ACHN (cell line): ENCODE data around the gene SLC24A3.

ENCODE experiments used
- DNase-seq: peaks from one replicate; pipeline ENCODE4 v3.0.0-alpha.2; 2015
- in situ Hi-C: cut with HindIII; loops from 2 replicates; pipeline ENCODE4 v1.10.0; 2017; ENCODE audit warnings: low sequenced_read_pairs, low pct_ligation_motif_present, low pct_unique_long_range_greater_than_20kb

SLC24A3 gene

GRCh38 chr20:19291024-19291817 lies 78.8 kb downstream of the SLC24A3 start:
- no peak for DNase-seq
- in situ Hi-C loops: no loop called here

- DNase-seq: no peak
- in situ Hi-C loops: no loop called here
These were observed 79.3 kb downstream of the SLC24A3 start for GRCh38 chr20:19291818-19292132.

GRCh38 chr20:19292254-19292653 lies 79.8 kb downstream of the SLC24A3 start:
- in situ Hi-C loops: no loop called here
- DNase-seq: no peak

- in situ Hi-C loops: no loop called here
- no peak for DNase-seq
These were observed 82.6 kb downstream of the SLC24A3 start for GRCh38 chr20:19295076-19295475.

- in situ Hi-C loops: no loop called here
- no peak for DNase-seq
These were observed 86.2 kb downstream of the SLC24A3 start for GRCh38 chr20:19298652-19299051.

GRCh38 chr20:19300395-19300794 lies 88.0 kb downstream of the SLC24A3 start:
- in situ Hi-C loops: no loop called here
- no peak for DNase-seq

- in situ Hi-C loops: no loop called here
- DNase-seq: no peak
These were observed 88.7 kb downstream of the SLC24A3 start for GRCh38 chr20:19301142-19301541.

- in situ Hi-C loops: no loop called here
- DNase-seq: no peak
These were observed 89.4 kb downstream of the SLC24A3 start for GRCh38 chr20:19301843-19302242.

GRCh38 chr20:19302714-19303113 lies 90.3 kb downstream of the SLC24A3 start:
- in situ Hi-C loops: no loop called here
- no peak for DNase-seq

GRCh38 chr20:19304389-19304788 lies 91.9 kb downstream of the SLC24A3 start:
- DNase-seq: no peak
- in situ Hi-C loops: no loop called here

GRCh38 chr20:19304886-19305415 lies 92.5 kb downstream of the SLC24A3 start:
- no peak for DNase-seq
- in situ Hi-C loops: no loop called here

- no peak for DNase-seq
- in situ Hi-C loops: no loop called here
These were observed 95.7 kb downstream of the SLC24A3 start for GRCh38 chr20:19308146-19308545.

- DNase-seq: no peak
- in situ Hi-C loops: no loop called here
These were observed 98.1 kb downstream of the SLC24A3 start for GRCh38 chr20:19310541-19310940.

GRCh38 chr20:19313342-19314069 lies 101.1 kb downstream of the SLC24A3 start:
- in situ Hi-C loops: no loop called here
- no peak for DNase-seq

GRCh38 chr20:19314621-19315020 lies 102.2 kb downstream of the SLC24A3 start:
- DNase-seq: no peak
- in situ Hi-C loops: no loop called here

GRCh38 chr20:19317237-19318069 lies 105.0 kb downstream of the SLC24A3 start:
- DNase-seq: no peak
- in situ Hi-C loops: no loop called here

- in situ Hi-C loops: no loop called here
- no peak for DNase-seq
These were observed 106.2 kb downstream of the SLC24A3 start for GRCh38 chr20:19318610-19319009.

GRCh38 chr20:19320005-19320404 lies 107.6 kb downstream of the SLC24A3 start:
- DNase-seq: no peak
- in situ Hi-C loops: no loop called here

GRCh38 chr20:19321176-19321575 lies 108.7 kb downstream of the SLC24A3 start:
- in situ Hi-C loops: no loop called here
- no peak for DNase-seq
